Kidney (tissue), 14 donors: Measurements from ENCODE around the gene LIX1. TPM values are rescaled to one million over a fixed set of nuclear protein-coding genes. Genes with fewer than 3 reads are reported as not detected.
A peak's percentile ranks its signal among the peaks of the same experiment; 100 is the strongest.

Source experiments
- DNase-seq, 5 donors: peaks; one replicate each; pipeline ENCODE4 v3.0.0-alpha.2; 2013 to 2020
- FAIRE-seq: peaks from 2 replicates; lab custom pipeline; 2012; peaks lifted over from hg19 to GRCh38; lab: Jason Lieb, UNC
- H3K27ac ChIP-seq, 2 donors: one replicate each; pipeline ENCODE4 v1.7.0; 2013; ENCODE audit warnings: low read depth in 2 of 2, low read length in 2 of 2, inconsistent platforms in 1 of 2
- H3K27me3 ChIP-seq: one replicate; pipeline ENCODE4 v1.7.1; 2013; ENCODE audit warnings: low read length, inconsistent platforms; ENCODE audit not compliant: control insufficient read depth, insufficient read depth
- H3K36me3 ChIP-seq, 3 donors: one replicate each; pipeline versions ENCODE4 v1.7.0 to v1.7.1; 2013; ENCODE audit warnings: low read length in 3 of 3, control low read depth in 1 of 3, inconsistent platforms in 1 of 3; ENCODE audit not compliant: insufficient read depth in 3 of 3, control insufficient read depth in 2 of 3
- H3K4me1 ChIP-seq, 3 donors: one replicate each; pipeline versions ENCODE4 v1.7.0 to v1.7.1; 2013; ENCODE audit warnings: low read length in 3 of 3, inconsistent platforms in 1 of 3, low read depth in 1 of 3; ENCODE audit not compliant: control insufficient read depth in 2 of 3, insufficient read depth in 2 of 3
- H3K4me3 ChIP-seq, 3 donors: one replicate each; pipeline versions ENCODE4 v1.7.0 to v1.8.1; 2013; ENCODE audit warnings: low read length in 3 of 3, control low read depth in 1 of 3, inconsistent platforms in 1 of 3
- H3K9ac ChIP-seq, 3 donors: one replicate each; pipeline versions ENCODE4 v1.7.0 to v1.7.1; 2013; ENCODE audit warnings: low read length in 3 of 3, control low read depth in 1 of 3, inconsistent platforms in 1 of 3
- H3K9me3 ChIP-seq, 3 donors: one replicate each; pipeline versions ENCODE4 v1.7.0 to v1.7.1; 2013; ENCODE audit warnings: low read length in 3 of 3, control low read depth in 1 of 3, inconsistent platforms in 1 of 3; ENCODE audit not compliant: control insufficient read depth in 2 of 3, insufficient read depth in 1 of 3
- CTCF ChIP-seq: IDR thresholded peaks from 3 replicates; pipeline ENCODE4 v1.5.1; 2012; ENCODE audit warnings: mild to moderate bottlenecking, moderate library complexity, borderline replicate concordance; ENCODE audit not compliant: insufficient read depth; ENCODE audit errors: extremely low read depth
- intact Hi-C: fragments of 100-400 bp; cut with DNase I; formaldehyde crosslinking; loops from one replicate; pipeline ENCODE4 v1.11.1; 2022
- polyA plus RNA-seq: library from polyadenylated mRNA; stranded (reverse); fragments of 350-450 nt; fragmentation: Illumina TruSeq; extraction: RNeasy Lipid Tissue Mini Kit (QIAGEN cat#74804); gene quantifications from one replicate; pipeline ENCODE4 v1.2.3, GENCODE V29; 2014; ENCODE audit warnings: low read depth, low replicate concordance; ENCODE audit not compliant: insufficient read depth
- total RNA-seq: library from RNA; stranded (reverse); fragmentation: NEBNext Ultra II Directional; extraction: Animal tissue kit (Norgen Biotek cat#: 25700); gene quantifications from one replicate; pipeline ENCODE4 v1.2.1, GENCODE V29; 2021
- donor health status: control.
- donor health status: control.
- donor health status: control.
- donor health status: control.
- donor health status: control.
- donor health status: DM: yes; HTN: yes; CAD: no.
- donor health status: Normal renal cell carcinoma (clear cell type).

Gene LIX1
- total and polyA plus RNA-seq, 2 donors from 2014 or later: 0.65 to 33.4 TPM

GRCh38 chr5:97163360-97163764 lies 21.0 kb upstream of the LIX1 start:
- Histone ChIP-seq H3K27ac (no peak overlapping the region), H3K36me3 (peaks cover 0 to 27% (median 9%) of the 10 kb centered on the region in 3 donors), H3K9me3 (no peaks in the 10 kb centered on the region), H3K4me1 (peaks cover 0 to 2% (median 0%) of the 10 kb centered on the region in 3 donors), H3K27me3 (no peaks in the 10 kb centered on the region), H3K9ac (no peak overlapping the region), H3K4me3 (no peak overlapping the region)
- peak; percentile 94 for FAIRE-seq
- intact Hi-C loops: no loop called here
- peak; percentile 57 for TF ChIP-seq CTCF
- peak in 1 of 5 donors; percentile 26 for DNase-seq

- H3K4me1 ChIP-seq: peaks cover 0 to 2% (median 0%) of the 10 kb centered on the region in 3 donors
- no peaks in the 10 kb centered on the region for H3K27me3 ChIP-seq
- H3K9me3 ChIP-seq: peaks cover 0 to 13% (median 0%) of the 10 kb centered on the region in 3 donors
- no peak overlapping the region for H3K27ac ChIP-seq
- H3K9ac ChIP-seq: no peak overlapping the region
- H3K36me3 ChIP-seq: peaks cover 0 to 18% (median 9%) of the 10 kb centered on the region in 3 donors
- H3K4me3 ChIP-seq: no peak overlapping the region
- DNase-seq: peak in 4 of 5 donors; percentile 75 to 90 (median 83)
- intact Hi-C loops: no loop called here
- FAIRE-seq: peak; percentile 51
- TF ChIP-seq CTCF: peak; percentile 79
Observed at GRCh38 chr5:97162045-97162444, 19.6 kb upstream of the LIX1 start.

- Histone ChIP-seq H3K9ac (no peak overlapping the region), H3K9me3 (peaks cover 0 to 14% (median 0%) of the 10 kb centered on the region in 3 donors), H3K27ac (no peak overlapping the region), H3K4me3 (no peak overlapping the region), H3K27me3 (no peaks in the 10 kb centered on the region), H3K4me1 (no peaks in the 10 kb centered on the region), H3K36me3 (peaks cover 0 to 11% (median 5%) of the 10 kb centered on the region in 3 donors)
- intact Hi-C loops: no loop called here
- TF ChIP-seq CTCF: no peak
- no peak for FAIRE-seq
- no peak for DNase-seq
Observed at GRCh38 chr5:97157689-97158088, 15.3 kb upstream of the LIX1 start.

GRCh38 chr5:97151370-97151769 lies 9.0 kb upstream of the LIX1 start:
- H3K9ac ChIP-seq: no peak overlapping the region
- no peak for DNase-seq
- no peak overlapping the region for H3K27ac ChIP-seq
- H3K27me3 ChIP-seq: no peaks in the 10 kb centered on the region
- H3K4me1 ChIP-seq: no peaks in the 10 kb centered on the region
- TF ChIP-seq CTCF: no peak
- H3K4me3 ChIP-seq: no peak overlapping the region
- H3K9me3 ChIP-seq: no peaks in the 10 kb centered on the region
- FAIRE-seq: no peak
- intact Hi-C loops: no loop called here
- H3K36me3 ChIP-seq: no peaks in the 10 kb centered on the region
